ENCODE data around the gene LY6G5C. TPM values are rescaled to one million over a fixed set of nuclear protein-coding genes. Genes with fewer than 3 reads are reported as not detected.

The LY6G5C gene
- total and polyA plus RNA-seq, 9 of the 15 experiments (the other 6 are each of a cell fraction or from before 2014, with no cell fraction given): 0.10 to 0.67 (median 0.46) TPM; not detected in 4

GRCh38 chr6:31690231-31691077 is 9.6 kb upstream of the LY6G5C start (continued):
- no peak for TF ChIP-seq MAX (CRISPR knock-in tag; IDR thresholded peaks at IDR 0.05)
- peak in 1 of 3 experiments; percentile 65 for TF ChIP-seq YY1 (IDR thresholded peaks at IDR 0.05; ENCODE audit: borderline replicate concordance in 1 of 3, control insufficient read depth in 1 of 3, extremely low read depth in 1 of 3, insufficient read depth in 3 of 3, insufficient read length in 1 of 3, insufficient replicate concordance in 2 of 3, low read depth in 1 of 3, low read length in 2 of 3)
- TF ChIP-seq NFATC3 (IDR thresholded peaks at IDR 0.05): peak; percentile 38; the same call in 1 of the 2 replicates
- TF ChIP-seq ZNF609 (CRISPR knock-in tag; IDR thresholded peaks at IDR 0.05; ENCODE audit: borderline replicate concordance): 0 out of 2 replicates have a peak, but pooled peaks have one; percentile 75
- peak; percentile 34; the same call in 1 of the 2 replicates for TF ChIP-seq ZBTB40 (IDR thresholded peaks at IDR 0.05)
- TF ChIP-seq ZBTB40 (CRISPR knock-in tag; IDR thresholded peaks at IDR 0.05): no peak
- 0 out of 2 replicates have a peak, but pooled peaks have one; percentile 48 for TF ChIP-seq HIVEP1 (CRISPR knock-in tag; IDR thresholded peaks at IDR 0.05)
- peak; percentile 73 for TF ChIP-seq FOS (IDR thresholded peaks at IDR 0.05; ENCODE audit: extremely low read depth, insufficient read length)
- peak; percentile 65 for TF ChIP-seq FOXM1 (IDR thresholded peaks at IDR 0.05; ENCODE audit: low read depth)
- TF ChIP-seq FOXM1 (CRISPR knock-in tag; IDR thresholded peaks at IDR 0.05; ENCODE audit: low read depth): no peak
- peak; percentile 75; the same call in 1 of the 2 replicates for TF ChIP-seq SMAD3 (CRISPR knock-in tag; conservative IDR thresholded peaks at IDR 0.05)
